GM20000 (cell line): ENCODE data around the gene DSCAM.

Experiments used
- DNase-seq: peaks from one replicate; pipeline ENCODE4 v3.0.0; 2012; ENCODE audit warnings: low spot score
- CTCF ChIP-seq: IDR thresholded peaks from 2 replicates; pipeline ENCODE4 v1.5.1; 2012; ENCODE audit warnings: mild to moderate bottlenecking, control low read depth; ENCODE audit errors: extremely low read depth, missing control alignments

DSCAM gene

DNA sequence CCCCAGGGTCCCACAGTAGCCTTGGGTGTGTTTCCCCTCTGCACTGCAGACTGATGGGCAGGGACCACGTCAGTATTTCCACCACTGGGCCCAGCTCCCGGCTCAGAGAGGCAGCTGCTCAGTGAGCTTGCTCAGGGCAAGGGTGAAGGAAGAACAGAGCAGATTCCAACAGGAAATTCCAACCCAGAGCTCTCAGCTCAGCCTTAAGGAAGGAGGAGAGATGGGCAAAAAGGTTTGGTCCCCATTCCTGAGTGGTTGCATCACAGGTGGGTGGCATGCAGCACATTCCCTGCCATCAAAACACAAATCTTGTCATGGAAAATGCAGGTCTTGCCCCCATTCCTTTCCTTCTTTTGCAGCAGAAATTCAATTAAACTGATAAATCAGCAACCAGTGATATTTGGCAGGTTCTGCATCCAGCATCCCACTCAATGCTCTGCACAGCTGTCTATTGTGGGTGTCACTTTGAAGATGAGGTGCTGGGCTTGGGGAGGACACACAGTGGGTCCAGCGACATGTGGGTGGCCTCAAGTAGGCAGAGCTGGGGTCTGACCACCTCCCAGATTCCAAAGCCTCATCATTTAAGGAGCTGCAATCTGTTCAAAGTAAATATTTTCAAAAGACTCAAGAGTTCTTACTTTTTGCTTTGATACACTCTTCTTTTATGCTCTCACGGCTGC is 315.4 kb downstream of the DSCAM start:
- DNase-seq = no peak
- TF ChIP-seq CTCF = no peak

DNA sequence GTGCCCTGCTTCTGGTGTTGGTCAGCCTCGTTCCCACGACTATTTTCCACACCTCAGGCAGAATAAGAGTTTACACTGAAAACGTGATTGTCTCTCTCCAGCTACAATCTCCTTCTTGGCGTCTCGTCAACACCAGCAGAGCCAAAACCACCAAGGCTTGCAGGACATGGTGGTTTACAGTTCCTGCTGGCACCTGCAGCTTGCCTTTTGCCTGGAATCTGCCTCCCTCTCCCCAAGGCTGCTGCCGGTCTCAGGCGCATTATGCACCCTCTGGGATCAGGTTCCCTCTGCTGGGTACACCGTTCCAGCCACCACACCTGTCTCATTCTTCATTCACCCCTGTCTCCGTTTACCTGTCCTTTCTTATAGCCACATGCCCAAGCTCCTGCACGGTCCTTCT is 315.9 kb downstream of the DSCAM start:
- TF ChIP-seq CTCF = no peak
- no peak for DNase-seq

- TF ChIP-seq CTCF = no peak
- no peak for DNase-seq
Measured at GRCh38 chr21:40517646-40518045, 329.3 kb downstream of the DSCAM start.

- no peak for DNase-seq
- no peak for TF ChIP-seq CTCF
Measured at GRCh38 chr21:40516335-40516734, 330.6 kb downstream of the DSCAM start.

DNA sequence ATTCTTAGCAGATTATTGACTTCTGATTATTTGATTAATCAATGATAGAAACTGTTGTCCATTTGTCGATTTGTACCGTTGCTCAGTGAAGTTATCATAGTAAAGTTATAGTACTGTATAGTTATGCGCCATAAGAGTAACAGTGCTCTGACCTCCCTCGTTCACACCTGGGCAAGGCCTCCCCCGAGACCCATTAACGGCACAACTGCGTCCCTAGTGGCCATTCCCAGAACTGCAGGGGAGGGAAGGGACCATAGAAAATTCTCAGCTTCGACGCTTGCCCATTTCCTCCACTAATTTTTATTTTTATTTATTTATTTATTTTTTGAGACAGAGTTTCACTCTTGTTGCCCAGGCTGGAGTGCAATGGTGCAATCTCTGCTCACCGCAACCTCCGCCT is 334.4 kb downstream of the DSCAM start:
- DNase-seq = no peak
- peak; percentile 10 for TF ChIP-seq CTCF

- no peak for TF ChIP-seq CTCF
- DNase-seq = no peak
Measured at GRCh38 chr21:40507978-40508377, 339.0 kb downstream of the DSCAM start.

GRCh38 chr21:40505681-40506080 is 341.3 kb downstream of the DSCAM start:
- DNase-seq = no peak
- no peak for TF ChIP-seq CTCF
